ENCODE measurements around the gene LGSN. TPM values are rescaled to one million over a fixed set of nuclear protein-coding genes. Genes with fewer than 3 reads are reported as not detected.
"Not testable (repeated sequence)": the region's sequence is repeated elsewhere in the genome, so short reads cannot be mapped to it uniquely, and the experiment has no call there.

LGSN gene
- polyA plus RNA-seq, 6 donors from 2014 or later = not detected

DNA sequence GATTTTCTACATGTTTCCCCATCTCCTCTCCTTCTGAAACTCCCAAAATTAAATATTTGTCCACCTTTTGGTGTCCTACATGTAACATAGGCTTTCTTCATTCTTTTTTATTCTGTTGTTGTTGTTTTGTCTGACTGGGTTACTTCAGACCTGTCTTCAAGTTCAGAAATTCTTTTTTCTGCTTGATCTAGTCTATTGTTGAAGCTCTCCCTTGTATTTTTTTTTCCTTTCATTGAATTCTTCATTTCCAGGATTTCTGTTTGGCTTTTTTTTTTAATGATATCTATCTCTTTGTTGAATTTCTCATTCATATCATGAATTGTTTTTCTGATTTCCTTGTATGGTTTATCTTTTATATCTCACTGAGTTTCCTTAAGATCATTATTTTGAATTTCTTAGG is 20.6 kb upstream of the LGSN start:
- Mint-ChIP-seq H3K36me3 (peaks cover 7 to 15% of the 10 kb centered on the region in 2 donors), H3K4me1 (no peaks in the 10 kb centered on the region), H3K4me3 (no peak overlapping the region), H3K9me3 (peaks cover 9 to 34% (median 18%) of the 10 kb centered on the region in 7 donors), H3K27ac (no peak overlapping the region), H3K27me3 (no peaks in the 10 kb centered on the region)
- ATAC-seq (ENCODE audit: low read depth in 2 of 2) (no peak), DNase-seq (no peak)

- not testable (repeated sequence) for H3K36me3 Mint-ChIP-seq; ATAC-seq (ENCODE audit: low read depth in 2 of 2)
- H3K9me3 Mint-ChIP-seq = peaks cover 2 to 32% (median 12%) of the 10 kb centered on the region in 7 donors
Observed at GRCh38 chr6:63334652-63335051, 14.9 kb upstream of the LGSN start.

DNA sequence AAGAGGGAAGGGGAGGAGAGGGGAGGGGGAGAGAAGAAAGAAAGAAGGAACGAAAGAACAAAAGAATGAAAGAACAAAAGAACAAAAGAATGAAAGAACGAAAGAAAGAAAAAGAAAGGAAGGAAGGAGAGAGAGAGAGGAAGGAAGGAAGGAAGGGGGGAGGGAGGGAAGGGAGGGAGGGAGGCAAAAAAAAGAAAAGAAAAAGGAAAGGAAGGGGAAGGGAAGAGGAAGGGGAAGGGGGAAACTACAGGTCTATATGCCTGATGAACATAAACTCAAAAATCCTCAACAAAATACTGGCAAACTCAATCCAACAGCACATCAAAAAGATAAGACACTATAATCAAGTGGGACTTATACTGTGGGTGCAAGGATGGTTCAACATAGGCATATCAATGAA is 13.7 kb upstream of the LGSN start:
- Mint-ChIP-seq H3K27me3 (peaks cover 0 to 5% (median 3%) of the 10 kb centered on the region in 3 donors), H3K4me1 (no peaks in the 10 kb centered on the region), H3K4me3 (no peak overlapping the region), H3K9me3 (peaks cover 0 to 20% (median 6%) of the 10 kb centered on the region in 7 donors), H3K36me3 (no peaks in the 10 kb centered on the region), H3K27ac (no peak overlapping the region)
- no peak for DNase-seq
- ATAC-seq (ENCODE audit: low read depth in 2 of 2) = no peak

More at GRCh38 chr6:63334652-63335051, 14.9 kb upstream of the LGSN start:
- not testable (repeated sequence) for H3K27me3 Mint-ChIP-seq, DNase-seq, H3K4me1 Mint-ChIP-seq, H3K4me3 Mint-ChIP-seq, H3K27ac Mint-ChIP-seq

- DNase-seq; H3K36me3 Mint-ChIP-seq; ATAC-seq (ENCODE audit: low read depth in 2 of 2): not testable (repeated sequence)
Observed at GRCh38 chr6:63326630-63327029, 6.8 kb upstream of the LGSN start.

GRCh38 chr6:63322981-63323380 is 3.2 kb upstream of the LGSN start:
- H3K27ac Mint-ChIP-seq = no peak overlapping the region
- H3K9me3 Mint-ChIP-seq = peaks cover 0 to 14% (median 7%) of the 10 kb centered on the region in 7 donors
- ATAC-seq (ENCODE audit: low read depth in 2 of 2) = no peak
- no peaks in the 10 kb centered on the region for H3K4me1 Mint-ChIP-seq
- DNase-seq = no peak
- H3K36me3 Mint-ChIP-seq = peaks cover 0 to 6% of the 10 kb centered on the region in 2 donors
- H3K4me3 Mint-ChIP-seq = no peak overlapping the region
- H3K27me3 Mint-ChIP-seq = peaks cover 0 to 9% (median 9%) of the 10 kb centered on the region in 3 donors

More at GRCh38 chr6:63326630-63327029, 6.8 kb upstream of the LGSN start:
- H3K27me3 Mint-ChIP-seq, H3K27ac Mint-ChIP-seq, H3K4me3 Mint-ChIP-seq, H3K4me1 Mint-ChIP-seq: not testable (repeated sequence)
- H3K9me3 Mint-ChIP-seq = peaks cover 0 to 17% (median 7%) of the 10 kb centered on the region in 7 donors

DNA sequence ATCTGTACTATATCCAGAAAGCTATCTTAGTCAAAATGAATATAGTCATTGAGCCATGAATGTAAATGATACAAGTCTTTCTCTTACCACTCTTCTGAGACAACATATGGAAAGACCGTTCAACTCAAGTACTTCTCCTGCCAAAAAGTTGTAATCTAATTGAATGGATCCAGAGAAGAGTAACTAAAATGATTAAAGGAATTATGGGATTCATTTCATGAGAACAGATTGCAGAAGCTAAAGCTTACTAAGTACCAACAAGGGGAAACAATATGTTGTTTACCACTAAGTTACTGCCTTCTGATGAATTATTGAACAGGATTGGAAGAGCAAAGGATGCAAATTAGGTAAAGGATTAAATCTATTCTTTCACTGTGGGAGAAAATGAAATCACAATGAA is 2.0 kb upstream of the LGSN start:
- Mint-ChIP-seq H3K4me1 (no peaks in the 10 kb centered on the region), H3K27ac (no peak overlapping the region), H3K36me3 (no peaks in the 10 kb centered on the region), H3K9me3 (peaks cover 0 to 9% (median 3%) of the 10 kb centered on the region in 7 donors), H3K4me3 (no peak overlapping the region), H3K27me3 (peaks cover 0 to 13% (median 9%) of the 10 kb centered on the region in 3 donors)
- DNase-seq (no peak), ATAC-seq (ENCODE audit: low read depth in 2 of 2) (no peak)

DNA sequence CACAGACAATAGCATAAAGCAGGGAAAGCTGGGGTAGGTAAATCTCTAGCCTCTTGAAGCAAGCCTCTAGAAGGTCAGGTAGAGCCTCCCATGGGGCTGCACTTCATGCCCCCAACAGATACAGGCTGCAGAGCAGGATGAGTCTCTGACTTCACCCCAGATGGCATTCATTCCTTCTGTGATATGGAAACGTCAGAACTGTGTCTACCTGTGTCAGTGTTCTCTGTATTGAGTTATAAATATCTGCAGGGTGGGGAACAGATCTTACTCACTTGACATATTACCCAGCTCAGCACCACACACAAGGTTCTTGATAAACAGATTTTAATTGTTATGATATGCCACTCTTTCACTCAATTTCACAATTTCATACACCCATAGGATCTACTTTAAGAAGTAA is 2.1 kb downstream of the LGSN start:
- Mint-ChIP-seq H3K27me3 (peaks cover 8 to 22% (median 21%) of the 10 kb centered on the region in 3 donors), H3K36me3 (no peaks in the 10 kb centered on the region), H3K9me3 (peaks cover 0 to 1% (median 0%) of the 10 kb centered on the region in 7 donors), H3K27ac (no peak overlapping the region), H3K4me1 (no peaks in the 10 kb centered on the region), H3K4me3 (no peak overlapping the region)
- DNase-seq = no peak
- ATAC-seq (ENCODE audit: low read depth in 2 of 2) = no peak

GRCh38 chr6:63316113-63316512 is 3.7 kb downstream of the LGSN start:
- Mint-ChIP-seq H3K36me3 (no peaks in the 10 kb centered on the region), H3K27me3 (peaks cover 15 to 26% (median 24%) of the 10 kb centered on the region in 3 donors), H3K4me1 (no peaks in the 10 kb centered on the region), H3K9me3 (peaks cover 0 to 1% (median 0%) of the 10 kb centered on the region in 7 donors), H3K4me3 (no peak overlapping the region), H3K27ac (no peak overlapping the region)
- no peak for DNase-seq
- ATAC-seq (ENCODE audit: low read depth in 2 of 2) = no peak

DNA sequence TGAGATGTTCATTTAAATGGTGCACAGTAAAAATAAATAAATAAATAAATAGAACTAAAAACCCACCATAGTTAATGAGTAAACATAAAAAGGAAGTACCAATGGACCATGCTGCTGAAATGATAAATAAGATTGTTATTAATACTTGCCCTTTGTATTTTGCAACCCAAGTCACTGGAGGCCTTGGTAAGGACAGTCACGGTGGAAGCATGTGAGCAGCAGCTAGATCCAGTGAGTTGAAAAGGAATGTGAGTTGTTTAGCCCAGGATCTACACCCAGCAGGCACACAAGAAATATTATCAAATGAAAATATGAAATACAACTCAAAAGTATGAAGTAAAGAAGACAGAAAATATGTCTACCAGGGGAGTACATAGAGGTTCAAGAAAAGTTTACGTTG is 6.7 kb downstream of the LGSN start:
- no peaks in the 10 kb centered on the region for H3K36me3 Mint-ChIP-seq
- H3K9me3 Mint-ChIP-seq = peaks cover 0 to 1% (median 0%) of the 10 kb centered on the region in 7 donors
- peaks cover 15 to 22% (median 16%) of the 10 kb centered on the region in 3 donors for H3K27me3 Mint-ChIP-seq
- no peaks in the 10 kb centered on the region for H3K4me1 Mint-ChIP-seq
- H3K27ac Mint-ChIP-seq = no peak overlapping the region
- ATAC-seq (ENCODE audit: low read depth in 2 of 2) = no peak
- no peak for DNase-seq
- no peak overlapping the region for H3K4me3 Mint-ChIP-seq

DNA sequence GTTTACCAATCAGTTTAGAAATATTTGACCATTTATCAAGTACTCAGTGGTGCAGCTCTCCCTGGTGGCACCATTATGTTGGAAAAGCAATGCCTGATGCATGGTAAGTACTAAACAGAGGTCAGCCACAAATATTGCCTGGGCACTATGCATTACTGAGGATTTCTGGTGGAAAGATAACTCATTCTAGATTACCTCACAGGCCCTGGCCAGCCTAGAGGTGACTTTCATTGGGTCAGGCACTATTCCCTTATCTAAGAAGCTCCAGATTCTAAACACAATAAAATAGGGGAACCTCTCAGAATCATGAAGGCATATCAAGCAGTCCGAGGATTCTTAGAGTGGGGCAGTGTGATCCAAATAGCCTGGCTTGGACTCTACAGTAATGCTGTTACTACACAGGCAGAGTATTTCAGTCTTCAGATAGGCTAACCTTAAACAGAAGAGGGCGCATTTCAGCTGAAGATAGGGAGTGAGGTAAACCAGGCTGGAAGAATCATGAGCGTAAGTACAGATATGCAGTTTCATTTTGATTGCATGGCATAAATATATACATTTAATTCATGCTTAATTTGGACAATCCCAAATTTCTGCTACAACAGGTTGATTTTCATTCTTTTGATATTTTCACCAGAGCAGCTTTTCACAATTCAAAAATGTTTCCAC is 12.1 kb downstream of the LGSN start:
- Mint-ChIP-seq H3K4me1 (no peaks in the 10 kb centered on the region), H3K36me3 (no peaks in the 10 kb centered on the region), H3K27me3 (peaks cover 4 to 8% (median 7%) of the 10 kb centered on the region in 3 donors), H3K27ac (peak overlapping the region in 1 of 6 donors; percentile 17), H3K9me3 (no peaks in the 10 kb centered on the region), H3K4me3 (no peak overlapping the region)
- ATAC-seq (ENCODE audit: low read depth in 2 of 2) (peak in 1 of 2 donors; percentile 32), DNase-seq (no peak)

- H3K27me3 Mint-ChIP-seq = peaks cover 0 to 4% (median 0%) of the 10 kb centered on the region in 3 donors
- no peaks in the 10 kb centered on the region for H3K36me3 Mint-ChIP-seq
- no peak for DNase-seq
- H3K4me3 Mint-ChIP-seq = no peak overlapping the region
- no peak for ATAC-seq (ENCODE audit: low read depth in 2 of 2)
- H3K9me3 Mint-ChIP-seq = no peaks in the 10 kb centered on the region
- no peak overlapping the region for H3K27ac Mint-ChIP-seq
- no peaks in the 10 kb centered on the region for H3K4me1 Mint-ChIP-seq
Observed at GRCh38 chr6:63306420-63306819, 13.4 kb downstream of the LGSN start.

DNA sequence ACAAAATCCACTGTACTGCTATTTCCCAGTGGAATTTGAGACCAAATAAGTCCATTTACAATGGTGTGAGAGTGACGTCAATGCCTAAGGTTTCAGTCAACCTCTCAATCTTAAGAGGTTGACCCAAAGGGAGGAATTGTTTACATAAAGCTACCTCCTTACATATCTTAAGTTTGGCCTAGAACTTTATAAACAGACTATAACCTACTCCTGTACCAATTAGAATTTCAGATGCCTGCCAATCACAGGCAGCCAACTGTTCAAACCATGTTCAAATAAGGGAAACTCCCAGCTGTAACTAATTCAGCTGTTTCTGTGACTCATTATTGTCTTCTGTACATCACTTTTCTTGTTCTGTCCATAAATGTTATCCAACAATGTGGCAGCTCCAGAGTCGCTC is 14.5 kb downstream of the LGSN start:
- Mint-ChIP-seq H3K27me3 (peaks cover 0 to 4% (median 0%) of the 10 kb centered on the region in 3 donors), H3K36me3 (no peaks in the 10 kb centered on the region), H3K4me1 (no peaks in the 10 kb centered on the region), H3K27ac (no peak overlapping the region), H3K4me3 (no peak overlapping the region), H3K9me3 (no peaks in the 10 kb centered on the region)
- no peak for DNase-seq
- ATAC-seq (ENCODE audit: low read depth in 2 of 2) = no peak

GRCh38 chr6:63303476-63303875 is 16.3 kb downstream of the LGSN start:
- no peak overlapping the region for H3K27ac Mint-ChIP-seq

GRCh38 chr6:63299667-63300066 is 20.1 kb downstream of the LGSN start:
- DNase-seq = no peak
- no peak overlapping the region for H3K4me3 Mint-ChIP-seq
- H3K9me3 Mint-ChIP-seq = peaks cover 0 to 9% (median 0%) of the 10 kb centered on the region in 7 donors
- H3K4me1 Mint-ChIP-seq = no peaks in the 10 kb centered on the region
- H3K27ac Mint-ChIP-seq = no peak overlapping the region
- ATAC-seq (ENCODE audit: low read depth in 2 of 2) = no peak
- no peaks in the 10 kb centered on the region for H3K27me3 Mint-ChIP-seq
- no peaks in the 10 kb centered on the region for H3K36me3 Mint-ChIP-seq

More at GRCh38 chr6:63303476-63303875, 16.3 kb downstream of the LGSN start:
- DNase-seq = no peak
- Mint-ChIP-seq H3K4me1 (no peaks in the 10 kb centered on the region), H3K36me3 (no peaks in the 10 kb centered on the region), H3K9me3 (peaks cover 0 to 9% (median 0%) of the 10 kb centered on the region in 7 donors), H3K4me3 (no peak overlapping the region), H3K27me3 (no peaks in the 10 kb centered on the region)
- no peak for ATAC-seq (ENCODE audit: low read depth in 2 of 2)
